ENCODE results near the gene CEP85. TPM values are rescaled to one million over a fixed set of nuclear protein-coding genes. Genes with fewer than 3 reads are reported as not detected.

CEP85 gene
- total RNA-seq, 4 donors from 2014 or later: 7.5 to 14.7 (median 12.5) TPM

DNA sequence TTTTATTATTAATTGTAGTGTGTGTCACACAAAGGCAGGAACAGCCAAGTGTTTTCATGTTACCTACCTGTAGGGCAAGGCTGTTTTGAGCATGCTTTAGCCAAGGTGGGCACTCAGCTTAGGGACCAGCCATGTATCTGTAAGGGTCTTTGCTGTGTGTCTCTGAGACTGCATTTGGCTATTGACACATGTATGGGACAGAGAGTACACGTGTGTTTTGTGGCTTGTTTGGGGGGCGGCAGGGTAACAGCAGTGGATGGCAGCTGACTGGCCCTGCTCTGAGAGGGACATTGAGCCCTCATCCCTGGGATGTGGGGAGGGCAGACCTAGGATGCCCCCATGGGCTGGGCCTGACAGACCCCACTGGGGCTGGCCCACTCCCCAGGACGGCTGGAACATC lies 36.7 kb upstream of the CEP85 start:
- H3K27me3 ChIP-seq: peaks cover 0 to 27% (median 0%) of the 10 kb centered on the region in 4 donors
- 84 to 100% methylated on average over 2 to 3 of the region's 3 CpGs for WGBS, 2 donors
- no peaks in the 10 kb centered on the region for H3K36me3 ChIP-seq
- no peaks in the 10 kb centered on the region for H3K9me3 ChIP-seq
- TF ChIP-seq CTCF (IDR thresholded peaks at IDR 0.05): no peak
- no peak for TF ChIP-seq POLR2A (IDR thresholded peaks at IDR 0.05)
- intact Hi-C loops (cut with DNase I): no loop called here
- no peak for DNase-seq
- H3K4me1 ChIP-seq: peaks cover 0 to 14% (median 0%) of the 10 kb centered on the region in 3 donors
- no peak overlapping the region for H3K4me3 ChIP-seq
- H3K27ac ChIP-seq: no peak overlapping the region

GRCh38 chr1:26197813-26198212 lies 36.2 kb upstream of the CEP85 start:
- DNase-seq: no peak
- peaks cover 0 to 14% (median 0%) of the 10 kb centered on the region in 3 donors for H3K4me1 ChIP-seq
- intact Hi-C loops (cut with DNase I): no loop called here

DNA sequence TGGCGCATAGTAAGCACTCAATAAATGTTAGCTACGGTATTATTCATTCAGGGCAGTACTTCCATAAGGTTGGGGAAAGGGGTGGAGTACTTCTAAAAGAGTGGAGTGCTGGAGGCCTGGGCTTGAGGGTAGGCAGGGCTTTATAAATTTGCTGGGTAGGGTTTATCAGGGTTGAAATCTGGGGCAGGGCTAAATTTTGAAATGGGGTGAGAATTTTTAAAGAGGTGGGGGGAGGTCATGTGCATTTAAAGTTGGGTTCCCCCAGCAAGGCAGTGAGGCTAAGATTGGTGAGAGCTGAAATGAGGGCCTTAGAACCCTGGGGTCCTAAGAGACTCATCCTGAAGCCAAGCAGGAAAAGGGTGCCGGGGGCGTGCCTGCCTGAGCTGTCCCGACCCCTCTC lies 33.6 kb upstream of the CEP85 start:
- no peak for TF ChIP-seq CTCF (IDR thresholded peaks at IDR 0.05)
- no peak for TF ChIP-seq POLR2A (IDR thresholded peaks at IDR 0.05)
- H3K27ac ChIP-seq: no peak overlapping the region
- intact Hi-C loops (cut with DNase I): no loop called here
- peaks cover 0 to 48% (median 0%) of the 10 kb centered on the region in 4 donors for H3K27me3 ChIP-seq
- no peaks in the 10 kb centered on the region for H3K36me3 ChIP-seq
- WGBS, 2 donors: 90 to 93% methylated on average over 4 to 5 of the region's 5 CpGs
- peaks cover 0 to 14% (median 0%) of the 10 kb centered on the region in 3 donors for H3K4me1 ChIP-seq
- no peaks in the 10 kb centered on the region for H3K9me3 ChIP-seq
- no peak for DNase-seq
- no peak overlapping the region for H3K4me3 ChIP-seq

More at GRCh38 chr1:26197813-26198212, 36.2 kb upstream of the CEP85 start:
- H3K27ac ChIP-seq: no peak overlapping the region
- TF ChIP-seq CTCF (IDR thresholded peaks at IDR 0.05): no peak
- TF ChIP-seq POLR2A (IDR thresholded peaks at IDR 0.05): no peak
- WGBS, 2 donors: 78 to 82% methylated on average over 11 of the region's 11 CpGs
- no peaks in the 10 kb centered on the region for H3K36me3 ChIP-seq
- no peak overlapping the region for H3K4me3 ChIP-seq
- peaks cover 0 to 31% (median 0%) of the 10 kb centered on the region in 4 donors for H3K27me3 ChIP-seq
- H3K9me3 ChIP-seq: no peaks in the 10 kb centered on the region

- Histone ChIP-seq H3K27me3 (peaks cover 0 to 32% (median 0%) of the 10 kb centered on the region in 4 donors), H3K36me3 (no peaks in the 10 kb centered on the region), H3K4me3 (no peak overlapping the region), H3K4me1 (peaks cover 0 to 14% (median 0%) of the 10 kb centered on the region in 3 donors), H3K27ac (no peak overlapping the region), H3K9me3 (no peaks in the 10 kb centered on the region)
- TF ChIP-seq POLR2A (IDR thresholded peaks at IDR 0.05) (no peak), CTCF (IDR thresholded peaks at IDR 0.05) (no peak)
- intact Hi-C loops (cut with DNase I): no loop called here
- DNase-seq: no peak
- 51 to 67% methylated on average over 4 to 9 of the region's 9 CpGs for WGBS, 2 donors
Measured at GRCh38 chr1:26203642-26204318, 30.2 kb upstream of the CEP85 start.

GRCh38 chr1:26210147-26210870 lies 23.7 kb upstream of the CEP85 start:
- intact Hi-C loops (cut with DNase I): no loop called here
- no peak overlapping the region for H3K4me3 ChIP-seq
- H3K9me3 ChIP-seq: no peaks in the 10 kb centered on the region
- WGBS, 2 donors: 79 to 82% methylated on average over 5 of the region's 5 CpGs
- no peak for DNase-seq
- no peaks in the 10 kb centered on the region for H3K4me1 ChIP-seq
- no peaks in the 10 kb centered on the region for H3K36me3 ChIP-seq
- no peak overlapping the region for H3K27ac ChIP-seq
- no peaks in the 10 kb centered on the region for H3K27me3 ChIP-seq
- no peak for TF ChIP-seq CTCF (IDR thresholded peaks at IDR 0.05)
- TF ChIP-seq POLR2A (IDR thresholded peaks at IDR 0.05): no peak

Measured in esophagus squamous epithelium (tissue), 5 donors.